GM12864 (cell line): ENCODE data around the gene C19orf25.

Experiments
- DNase-seq: peaks from one replicate; pipeline ENCODE4 v3.0.0-alpha.2; 2011; ENCODE audit warnings: low read depth
- H3K4me3 ChIP-seq: 2 replicates; pipeline ENCODE4 v1.5.1; 2011; ENCODE audit warnings: mild to moderate bottlenecking, low read depth, low read length, control low read depth
- TF ChIP-seq, protein P1 (sequence below): IDR thresholded peaks from 2 replicates; pipeline ENCODE4 v1.5.1; 2011; ENCODE audit warnings: low read depth, mild to moderate bottlenecking, moderate library complexity, low read length, control low read depth, inconsistent platforms; ENCODE audit errors: missing control alignments

Gene C19orf25

DNA sequence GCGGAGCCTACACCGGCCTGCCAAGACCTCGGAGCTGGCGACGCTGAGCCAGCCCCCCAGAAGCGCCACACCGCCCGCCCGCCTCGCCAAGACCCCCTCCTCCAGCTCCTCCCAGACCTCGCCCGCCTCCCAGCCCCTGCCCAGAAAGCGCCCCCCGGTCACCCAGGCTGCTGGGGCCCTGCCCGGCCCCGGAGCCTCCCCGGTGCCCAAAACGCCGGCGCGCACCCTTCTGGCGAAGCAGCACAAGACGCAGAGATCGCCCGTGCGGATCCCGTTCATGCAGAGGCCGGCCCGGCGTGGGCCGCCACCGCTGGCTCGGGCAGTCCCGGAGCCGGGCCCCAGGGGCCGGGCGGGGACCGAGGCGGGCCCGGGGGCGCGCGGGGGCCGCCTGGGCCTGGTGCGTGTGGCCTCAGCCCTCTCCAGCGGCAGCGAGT lies 10.2 kb downstream of the C19orf25 start:
- TF ChIP-seq, protein P1, sequence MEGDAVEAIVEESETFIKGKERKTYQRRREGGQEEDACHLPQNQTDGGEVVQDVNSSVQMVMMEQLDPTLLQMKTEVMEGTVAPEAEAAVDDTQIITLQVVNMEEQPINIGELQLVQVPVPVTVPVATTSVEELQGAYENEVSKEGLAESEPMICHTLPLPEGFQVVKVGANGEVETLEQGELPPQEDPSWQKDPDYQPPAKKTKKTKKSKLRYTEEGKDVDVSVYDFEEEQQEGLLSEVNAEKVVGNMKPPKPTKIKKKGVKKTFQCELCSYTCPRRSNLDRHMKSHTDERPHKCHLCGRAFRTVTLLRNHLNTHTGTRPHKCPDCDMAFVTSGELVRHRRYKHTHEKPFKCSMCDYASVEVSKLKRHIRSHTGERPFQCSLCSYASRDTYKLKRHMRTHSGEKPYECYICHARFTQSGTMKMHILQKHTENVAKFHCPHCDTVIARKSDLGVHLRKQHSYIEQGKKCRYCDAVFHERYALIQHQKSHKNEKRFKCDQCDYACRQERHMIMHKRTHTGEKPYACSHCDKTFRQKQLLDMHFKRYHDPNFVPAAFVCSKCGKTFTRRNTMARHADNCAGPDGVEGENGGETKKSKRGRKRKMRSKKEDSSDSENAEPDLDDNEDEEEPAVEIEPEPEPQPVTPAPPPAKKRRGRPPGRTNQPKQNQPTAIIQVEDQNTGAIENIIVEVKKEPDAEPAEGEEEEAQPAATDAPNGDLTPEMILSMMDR, result no peak

DNA sequence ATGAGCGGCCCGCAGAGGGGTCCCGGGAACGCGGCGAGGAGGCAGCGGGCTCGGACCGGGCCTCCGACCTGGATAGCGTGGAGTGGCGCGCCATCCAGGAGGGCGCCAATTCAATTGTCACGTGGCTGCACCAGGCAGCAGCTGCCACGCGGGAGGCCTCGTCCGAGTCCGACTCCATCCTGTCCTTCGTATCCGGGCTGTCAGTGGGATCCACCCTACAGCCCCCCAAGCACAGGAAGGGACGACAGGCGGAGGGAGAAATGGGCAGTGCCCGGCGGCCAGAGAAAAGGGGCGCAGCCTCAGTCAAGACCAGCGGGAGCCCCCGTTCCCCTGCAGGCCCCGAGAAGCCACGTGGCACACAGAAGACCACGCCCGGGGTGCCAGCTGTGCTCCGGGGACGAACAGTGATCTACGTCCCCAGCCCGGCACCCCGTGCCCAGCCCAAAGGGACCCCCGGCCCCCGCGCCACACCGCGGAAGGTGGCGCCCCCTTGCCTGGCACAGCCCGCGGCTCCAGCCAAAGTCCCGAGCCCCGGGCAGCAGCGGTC lies 10.7 kb downstream of the C19orf25 start:
- TF ChIP-seq, protein P1, result no peak
- no peak overlapping the region for H3K4me3 ChIP-seq
- DNase-seq, result no peak

More for the DNA sequence above, 10.2 kb downstream of the C19orf25 start:
- H3K4me3 ChIP-seq, result no peak overlapping the region
- DNase-seq, result no peak

DNA sequence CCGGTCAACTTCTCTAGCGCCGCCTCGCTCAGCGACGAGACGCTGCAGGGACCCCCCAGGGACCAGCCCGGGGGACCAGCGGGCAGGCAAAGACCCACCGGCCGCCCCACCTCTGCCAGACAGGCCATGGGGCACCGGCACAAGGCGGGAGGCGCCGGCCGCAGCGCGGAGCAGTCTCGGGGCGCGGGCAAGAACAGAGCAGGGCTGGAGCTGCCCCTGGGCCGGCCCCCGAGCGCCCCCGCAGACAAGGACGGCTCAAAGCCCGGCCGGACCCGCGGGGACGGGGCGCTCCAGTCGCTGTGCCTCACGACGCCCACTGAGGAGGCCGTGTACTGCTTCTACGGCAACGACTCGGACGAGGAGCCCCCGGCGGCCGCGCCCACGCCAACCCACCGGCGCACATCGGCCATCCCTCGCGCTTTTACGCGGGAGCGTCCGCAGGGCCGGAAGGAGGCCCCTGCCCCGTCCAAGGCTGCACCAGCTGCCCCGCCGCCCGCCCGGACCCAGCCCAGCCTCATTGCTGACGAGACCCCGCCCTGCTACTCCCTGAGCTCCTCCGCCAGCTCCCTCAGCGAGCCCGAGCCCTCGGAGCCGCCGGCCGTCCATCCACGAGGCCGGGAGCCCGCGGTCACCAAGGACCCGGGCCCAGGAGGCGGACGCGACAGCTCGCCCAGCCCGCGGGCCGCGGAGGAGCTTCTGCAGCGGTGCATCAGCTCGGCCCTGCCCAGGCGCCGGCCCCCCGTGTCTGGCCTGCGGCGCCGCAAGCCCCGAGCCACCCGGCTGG lies 11.3 kb downstream of the C19orf25 start:
- TF ChIP-seq, protein P1, result no peak
- no peak overlapping the region for H3K4me3 ChIP-seq
- no peak for DNase-seq

DNA sequence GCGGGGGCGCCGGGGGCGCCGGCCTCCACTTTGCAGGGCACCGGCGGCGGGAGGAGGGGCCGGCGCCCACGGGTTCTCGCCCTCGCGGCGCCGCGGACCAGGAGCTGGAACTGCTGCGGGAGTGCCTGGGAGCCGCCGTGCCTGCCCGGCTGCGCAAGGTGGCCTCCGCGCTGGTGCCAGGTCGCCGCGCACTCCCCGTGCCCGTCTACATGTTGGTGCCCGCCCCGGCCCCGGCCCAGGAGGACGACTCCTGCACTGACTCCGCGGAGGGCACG lies 11.9 kb downstream of the C19orf25 start:
- DNase-seq, result no peak
- H3K4me3 ChIP-seq, result no peak overlapping the region
- TF ChIP-seq, protein P1, result no peak

DNA sequence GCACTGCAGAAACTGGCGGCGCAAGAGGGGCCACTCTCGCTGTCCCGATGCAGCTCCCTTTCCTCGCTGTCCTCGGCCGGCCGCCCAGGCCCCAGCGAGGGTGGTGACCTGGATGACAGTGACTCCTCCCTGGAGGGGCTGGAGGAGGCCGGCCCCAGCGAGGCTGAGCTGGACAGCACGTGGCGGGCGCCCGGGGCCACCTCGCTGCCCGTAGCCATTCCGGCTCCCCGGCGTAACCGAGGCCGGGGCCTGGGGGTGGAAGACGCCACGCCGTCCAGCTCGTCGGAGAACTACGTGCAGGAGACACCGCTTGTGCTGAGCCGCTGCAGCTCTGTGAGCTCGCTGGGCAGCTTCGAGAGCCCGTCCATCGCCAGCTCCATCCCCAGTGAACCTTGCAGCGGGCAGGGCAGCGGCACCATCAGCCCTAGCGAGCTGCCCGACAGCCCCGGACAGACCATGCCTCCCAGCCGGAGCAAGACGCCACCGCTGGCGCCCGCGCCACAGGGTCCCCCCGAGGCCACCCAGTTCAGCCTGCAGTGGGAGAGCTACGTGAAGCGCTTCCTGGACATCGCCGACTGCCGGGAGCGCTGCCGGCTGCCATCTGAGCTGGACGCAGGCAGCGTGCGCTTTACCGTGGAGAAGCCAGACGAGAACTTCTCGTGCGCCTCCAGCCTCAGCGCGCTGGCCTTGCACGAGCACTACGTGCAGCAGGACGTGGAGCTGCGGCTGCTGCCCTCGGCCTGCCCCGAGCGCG lies 12.4 kb downstream of the C19orf25 start:
- TF ChIP-seq, protein P1, result no peak
- no peak overlapping the region for H3K4me3 ChIP-seq
- no peak for DNase-seq

DNA sequence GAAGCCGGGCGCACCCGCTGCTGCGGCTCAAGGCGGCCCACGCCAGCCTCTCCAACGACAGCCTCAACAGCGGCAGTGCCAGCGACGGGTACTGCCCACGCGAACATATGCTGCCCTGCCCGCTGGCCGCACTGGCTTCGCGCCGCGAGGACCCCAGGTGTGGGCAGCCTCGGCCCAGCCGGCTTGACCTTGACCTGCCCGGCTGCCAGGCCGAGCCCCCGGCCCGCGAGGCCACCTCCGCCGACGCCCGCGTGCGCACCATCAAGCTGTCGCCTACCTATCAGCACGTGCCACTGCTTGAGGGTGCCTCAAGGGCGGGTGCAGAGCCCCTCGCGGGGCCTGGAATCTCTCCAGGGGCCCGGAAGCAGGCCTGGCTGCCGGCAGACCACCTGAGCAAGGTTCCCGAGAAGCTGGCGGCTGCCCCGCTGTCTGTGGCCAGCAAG lies 13.0 kb downstream of the C19orf25 start:
- H3K4me3 ChIP-seq, result no peak overlapping the region
- TF ChIP-seq, protein P1, result no peak
- no peak for DNase-seq
